ENCODE measurements around the gene PER1. TPM values are rescaled to one million over a fixed set of nuclear protein-coding genes. Genes with fewer than 3 reads are reported as not detected.

Gene PER1
- total RNA-seq, 1 donor from 2014 or later: 33.5 TPM

- intact Hi-C loops (cut with micrococcal nuclease): loop anchor here (1.0 to 5.0 kb wide), 7 partner anchors 9 to 331 kb away; partner anchors contain the start of gene AURKB
Measured at GRCh38 chr17:8173056-8173870, 21.1 kb upstream of the PER1 start.

- intact Hi-C loops (cut with micrococcal nuclease): loop anchor here (5.0 kb wide), 1 partner anchor 328 kb away; no protein-coding TSS in a partner anchor
Measured at GRCh38 chr17:8170186-8170585, 18.0 kb upstream of the PER1 start.

GRCh38 chr17:8167526-8167925 lies 15.3 kb upstream of the PER1 start:
- intact Hi-C loops (cut with micrococcal nuclease): no loop called here

GRCh38 chr17:8166731-8167130 lies 14.5 kb upstream of the PER1 start:
- intact Hi-C loops (cut with micrococcal nuclease): no loop called here

- intact Hi-C loops (cut with micrococcal nuclease): loop anchor here (1.0 kb wide), 2 partner anchors 8 to 9 kb away; no protein-coding TSS in a partner anchor
Measured at GRCh38 chr17:8164815-8165131, 12.6 kb upstream of the PER1 start.

- intact Hi-C loops (cut with micrococcal nuclease): loop anchor here (1.0 kb wide), 2 partner anchors 8 to 9 kb away; no protein-coding TSS in a partner anchor
Measured at GRCh38 chr17:8163978-8164814, 12.0 kb upstream of the PER1 start.

GRCh38 chr17:8162997-8163977 lies 11.1 kb upstream of the PER1 start:
- intact Hi-C loops (cut with micrococcal nuclease): no loop called here

- intact Hi-C loops (cut with micrococcal nuclease): no loop called here
Measured at GRCh38 chr17:8162233-8162996, 10.2 kb upstream of the PER1 start, which contains the start of gene VAMP2. Gene VAMP2 (minus strand): TSS chr17:8162948. CDS start chr17:8162879, 69 bp downstream.

- intact Hi-C loops (cut with micrococcal nuclease): no loop called here
Measured at GRCh38 chr17:8161289-8162232, 9.4 kb upstream of the PER1 start.

- intact Hi-C loops (cut with micrococcal nuclease): no loop called here
Measured at GRCh38 chr17:8160741-8161221, 8.6 kb upstream of the PER1 start.

- intact Hi-C loops (cut with micrococcal nuclease): no loop called here
Measured at GRCh38 chr17:8160224-8160577, 8.0 kb upstream of the PER1 start.

- intact Hi-C loops (cut with micrococcal nuclease): loop anchor here (5.0 to 10.0 kb wide), 3 partner anchors 225 to 302 kb away; partner anchors contain the start of genes CYB5D1, NAA38, NDEL1 and RPL26
Measured at GRCh38 chr17:8159459-8160223, 7.4 kb upstream of the PER1 start.

GRCh38 chr17:8159032-8159400 lies 6.8 kb upstream of the PER1 start:
- intact Hi-C loops (cut with micrococcal nuclease): loop anchor here (5.0 to 10.0 kb wide), 3 partner anchors 226 to 302 kb away; partner anchors contain the start of genes CYB5D1, NAA38, NDEL1 and RPL26

GRCh38 chr17:8158267-8159031 lies 6.2 kb upstream of the PER1 start:
- intact Hi-C loops (cut with micrococcal nuclease): loop anchor here (1.0 to 10.0 kb wide), 6 partner anchors 38 to 301 kb away; partner anchors contain the start of genes CYB5D1, NAA38, NDEL1 and RPL26

- intact Hi-C loops (cut with micrococcal nuclease): loop anchor here (1.0 to 10.0 kb wide), 15 partner anchors 8 to 672 kb away; partner anchors contain the start of genes BORCS6, CYB5D1, KDM6B and NAA38
Measured at GRCh38 chr17:8156246-8156992, 4.2 kb upstream of the PER1 start.

- intact Hi-C loops (cut with micrococcal nuclease): loop anchor here (1.0 to 10.0 kb wide), 15 partner anchors 8 to 671 kb away; partner anchors contain the start of genes BORCS6, CYB5D1, KDM6B and NAA38
Measured at GRCh38 chr17:8155996-8156245, 3.7 kb upstream of the PER1 start.

Measured in T-helper 1 cell treated with Interleukin-12 subunit alpha and Interleukin-12 subunit beta and Interleukin-4 antibody, amounts not matched to agents 30 ng/mL and 1 ng/mL, for 36 hours (primary cell).